NCI-H187 (cell line): Measurements from ENCODE around the gene RASAL1.

Source experiments
- DNase-seq, 2 experiments: peaks; one replicate each; lab custom pipeline; 2025; lab: John Stamatoyannopoulos, UW

RASAL1 gene

GRCh38 chr12:113095405-113095804 is 40.2 kb downstream of the RASAL1 start:
- no peak for DNase-seq

DNA sequence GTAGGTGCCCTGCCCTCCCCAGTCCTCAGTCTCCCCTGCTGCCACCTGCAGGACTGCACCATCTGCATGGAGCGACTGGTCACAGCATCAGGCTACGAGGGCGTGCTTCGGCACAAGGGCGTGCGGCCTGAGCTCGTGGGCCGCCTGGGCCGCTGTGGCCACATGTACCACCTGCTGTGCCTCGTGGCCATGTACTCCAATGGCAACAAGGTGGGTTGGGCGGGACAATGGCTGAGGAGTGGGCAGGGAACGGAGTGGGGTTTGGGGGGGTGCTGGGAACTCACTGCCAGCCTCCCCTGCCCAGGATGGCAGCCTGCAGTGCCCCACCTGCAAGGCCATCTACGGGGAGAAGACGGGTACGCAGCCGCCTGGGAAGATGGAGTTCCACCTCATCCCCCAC is 40.8 kb downstream of the RASAL1 start:
- DNase-seq: no peak

DNA sequence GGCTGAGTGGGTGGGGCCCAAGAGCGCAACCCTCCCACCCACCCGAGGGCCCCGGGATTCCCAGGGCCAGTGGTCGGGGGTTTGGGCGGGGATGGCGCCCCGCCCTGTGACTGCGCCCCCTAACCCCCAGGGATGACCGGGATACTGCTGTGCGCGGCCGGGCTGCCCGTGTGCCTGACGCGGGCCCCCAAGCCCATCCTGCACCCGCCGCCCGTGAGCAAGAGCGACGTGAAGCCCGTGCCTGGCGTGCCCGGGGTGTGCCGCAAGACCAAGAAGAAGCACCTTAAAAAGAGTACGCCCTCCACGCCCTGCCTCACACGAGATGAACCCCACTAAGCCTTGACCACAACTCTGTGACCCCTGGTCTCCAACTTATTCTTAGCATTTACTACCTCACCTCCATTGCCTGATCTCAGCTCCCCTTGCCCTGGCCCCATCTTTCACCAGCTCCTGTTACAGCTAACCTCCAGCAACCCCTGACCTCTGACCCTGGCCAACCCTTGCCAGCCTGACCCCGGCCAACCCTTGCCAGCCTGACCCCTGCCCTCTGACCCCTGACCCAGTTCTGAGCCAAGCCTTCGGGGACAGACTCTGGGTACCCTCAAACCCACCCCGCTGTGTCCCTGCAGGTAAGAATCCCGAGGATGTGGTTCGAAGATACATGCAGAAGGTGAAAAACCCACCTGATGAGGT is 42.0 kb downstream of the RASAL1 start:
- no peak for DNase-seq

DNA sequence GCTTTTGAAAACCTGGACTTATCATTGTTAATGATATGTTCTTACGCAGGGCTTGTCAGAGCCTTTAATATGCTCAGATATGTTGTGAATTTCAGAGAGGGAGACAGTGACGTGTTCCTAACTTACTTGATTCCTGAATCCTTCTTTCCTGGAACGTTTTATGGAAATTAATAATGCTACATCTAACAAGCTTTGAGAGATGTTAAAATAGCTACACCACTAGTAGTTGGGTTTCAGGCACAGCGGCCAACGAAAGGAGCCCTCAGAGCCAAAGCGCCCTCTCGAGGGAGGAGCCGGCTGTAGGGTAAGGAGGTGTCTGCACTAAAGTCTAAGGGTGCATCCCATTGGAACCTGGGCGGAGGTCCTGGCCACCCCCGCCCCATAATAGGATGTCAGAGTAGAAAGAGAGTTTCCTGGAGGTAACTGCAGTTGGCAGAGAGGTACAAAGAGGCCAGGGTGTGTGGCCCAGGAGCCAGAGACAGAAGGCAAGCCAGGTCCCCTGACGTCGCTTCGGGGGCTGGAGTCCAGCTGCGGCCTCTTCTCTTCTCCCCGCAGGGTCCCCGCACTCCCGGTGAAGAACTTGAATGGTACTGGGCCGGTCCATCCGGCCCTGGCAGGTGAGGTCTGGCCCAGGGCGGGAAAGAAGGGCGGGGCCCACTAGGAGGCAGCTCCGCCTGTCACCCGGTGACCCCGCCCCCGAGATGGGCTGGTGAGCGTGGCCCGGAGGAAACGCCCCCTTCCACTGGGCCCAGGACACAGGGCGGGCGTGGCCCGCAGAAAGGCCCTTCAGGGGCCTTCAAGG is 42.8 kb downstream of the RASAL1 start:
- DNase-seq: peak in 1 of 2 experiments; percentile 13

- DNase-seq: no peak
Measured at GRCh38 chr12:113091506-113091905, 44.1 kb downstream of the RASAL1 start.

DNA sequence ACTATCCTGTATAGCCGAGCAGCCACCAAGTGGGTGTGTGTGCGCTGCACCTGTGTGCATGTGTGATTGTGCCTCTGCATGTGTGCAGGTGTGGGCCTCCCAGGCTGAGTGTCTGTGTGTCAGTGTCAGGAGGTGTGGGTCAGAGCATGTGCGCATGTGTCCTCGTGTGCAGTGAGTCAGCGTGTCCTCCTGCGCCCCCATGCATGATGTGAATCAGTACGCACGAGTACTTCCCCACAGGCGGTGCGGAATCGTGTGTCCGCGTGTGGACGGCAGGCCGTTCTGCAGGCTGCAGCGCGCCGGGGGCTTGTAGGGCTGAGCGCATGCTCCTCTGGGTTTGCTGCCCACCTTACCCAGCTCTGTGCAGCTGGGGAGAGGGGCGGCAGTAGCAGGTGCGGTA is 44.8 kb downstream of the RASAL1 start:
- no peak for DNase-seq

- no peak for DNase-seq
Measured at GRCh38 chr12:113089839-113090238, 45.7 kb downstream of the RASAL1 start.

GRCh38 chr12:113088971-113089756 is 46.4 kb downstream of the RASAL1 start:
- no peak for DNase-seq

GRCh38 chr12:113088037-113088436 is 47.5 kb downstream of the RASAL1 start:
- no peak for DNase-seq

- no peak for DNase-seq
Measured at GRCh38 chr12:113087193-113087592, 48.4 kb downstream of the RASAL1 start.

DNA sequence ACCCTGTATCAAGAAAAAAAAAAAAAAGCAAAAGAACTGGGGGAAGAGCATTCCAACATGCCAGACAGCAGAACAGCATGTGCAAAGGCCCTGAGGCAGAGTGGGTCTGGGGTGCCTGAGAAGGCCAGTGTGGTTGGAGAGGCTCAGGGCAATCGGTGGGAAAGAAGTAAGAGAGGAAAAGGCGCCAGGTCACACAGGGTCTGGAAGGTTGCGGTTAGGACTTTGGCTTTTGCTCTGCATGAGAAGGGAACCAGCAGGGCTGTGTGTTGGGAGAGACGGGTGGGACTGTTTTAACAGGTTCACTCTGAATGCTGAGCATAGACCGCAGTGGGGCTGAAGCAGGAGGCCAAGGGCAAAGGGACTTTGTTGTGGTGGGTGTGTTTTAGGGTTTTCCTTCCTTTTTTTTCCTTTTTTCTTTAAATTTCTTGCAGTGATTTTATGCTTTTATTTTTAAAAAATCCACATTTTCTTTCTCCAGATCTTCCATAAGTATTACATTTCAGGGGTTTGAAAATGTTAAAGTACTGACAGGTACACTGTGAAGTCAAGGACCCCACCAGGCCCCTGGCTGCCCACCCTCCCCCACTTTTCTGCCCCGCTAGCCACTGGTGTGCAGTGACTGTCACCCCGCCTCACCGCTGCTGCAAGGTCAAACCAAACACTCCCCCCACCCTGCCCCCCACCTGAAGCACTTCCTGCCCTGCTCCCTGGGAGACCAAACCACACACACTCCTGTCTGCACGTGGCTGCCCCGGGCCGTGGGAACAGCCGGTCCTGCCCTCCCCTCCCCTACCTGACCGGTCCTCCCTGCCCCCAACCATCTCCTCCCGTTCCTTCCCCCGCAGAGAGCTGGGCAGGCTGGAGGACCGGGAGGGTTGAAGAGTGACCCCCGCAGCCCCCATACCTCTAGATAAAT is 49.1 kb downstream of the RASAL1 start:
- no peak for DNase-seq

GRCh38 chr12:113083863-113084435 is 51.6 kb downstream of the RASAL1 start:
- no peak for DNase-seq

DNA sequence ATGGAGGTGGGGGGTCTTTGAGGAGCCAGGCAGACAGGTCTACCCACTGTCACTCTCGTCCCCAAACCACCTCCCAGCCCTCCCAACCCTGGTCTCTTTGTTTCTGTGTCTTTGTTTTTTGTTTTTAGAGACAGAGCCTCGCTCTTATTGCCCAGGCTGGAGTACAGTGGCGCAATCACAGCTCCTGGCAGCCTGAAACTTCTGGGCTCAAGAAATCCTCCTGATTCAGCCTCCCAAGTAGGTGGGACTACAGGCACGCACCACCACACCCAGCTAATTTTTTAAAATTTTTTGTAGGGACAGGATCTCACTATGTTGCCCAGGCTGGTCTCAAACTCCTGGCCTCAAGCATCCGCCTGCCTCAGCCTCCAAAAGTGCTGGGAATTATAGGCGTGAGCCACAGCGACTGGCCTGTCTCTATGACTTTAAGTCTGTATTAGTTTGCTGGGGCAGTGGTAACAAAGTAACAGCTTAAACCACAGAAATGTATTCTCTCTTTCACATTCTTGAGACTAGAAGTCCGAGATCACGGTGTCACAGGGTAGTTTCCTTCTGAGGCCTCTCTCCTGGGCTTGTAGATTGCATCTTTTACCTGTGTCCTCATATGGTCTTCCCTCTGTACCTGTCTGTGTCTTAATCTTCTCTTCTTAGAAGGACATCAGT is 52.9 kb downstream of the RASAL1 start:
- DNase-seq: no peak

- DNase-seq: no peak
Measured at GRCh38 chr12:113081873-113082272, 53.7 kb downstream of the RASAL1 start.

DNA sequence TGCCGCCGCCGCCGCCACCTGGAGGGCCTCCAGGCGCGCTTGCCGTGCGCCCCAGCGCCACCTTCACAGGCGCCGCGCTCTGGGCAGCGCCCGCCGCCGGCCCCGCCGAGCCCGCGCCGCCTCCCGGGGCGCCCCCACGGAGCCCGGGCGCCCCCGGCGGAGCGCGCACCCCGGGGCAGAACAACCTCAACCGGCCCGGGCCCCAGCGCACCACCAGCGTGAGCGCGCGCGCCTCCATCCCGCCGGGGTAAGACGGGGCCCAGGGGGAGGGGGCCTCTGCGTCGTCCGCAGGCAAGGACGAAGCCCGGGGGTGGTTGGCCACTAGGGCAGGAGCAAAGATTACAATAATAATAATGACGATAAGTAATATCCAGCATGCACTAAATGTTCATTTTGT is 57.7 kb downstream of the RASAL1 start:
- DNase-seq: no peak

DNA sequence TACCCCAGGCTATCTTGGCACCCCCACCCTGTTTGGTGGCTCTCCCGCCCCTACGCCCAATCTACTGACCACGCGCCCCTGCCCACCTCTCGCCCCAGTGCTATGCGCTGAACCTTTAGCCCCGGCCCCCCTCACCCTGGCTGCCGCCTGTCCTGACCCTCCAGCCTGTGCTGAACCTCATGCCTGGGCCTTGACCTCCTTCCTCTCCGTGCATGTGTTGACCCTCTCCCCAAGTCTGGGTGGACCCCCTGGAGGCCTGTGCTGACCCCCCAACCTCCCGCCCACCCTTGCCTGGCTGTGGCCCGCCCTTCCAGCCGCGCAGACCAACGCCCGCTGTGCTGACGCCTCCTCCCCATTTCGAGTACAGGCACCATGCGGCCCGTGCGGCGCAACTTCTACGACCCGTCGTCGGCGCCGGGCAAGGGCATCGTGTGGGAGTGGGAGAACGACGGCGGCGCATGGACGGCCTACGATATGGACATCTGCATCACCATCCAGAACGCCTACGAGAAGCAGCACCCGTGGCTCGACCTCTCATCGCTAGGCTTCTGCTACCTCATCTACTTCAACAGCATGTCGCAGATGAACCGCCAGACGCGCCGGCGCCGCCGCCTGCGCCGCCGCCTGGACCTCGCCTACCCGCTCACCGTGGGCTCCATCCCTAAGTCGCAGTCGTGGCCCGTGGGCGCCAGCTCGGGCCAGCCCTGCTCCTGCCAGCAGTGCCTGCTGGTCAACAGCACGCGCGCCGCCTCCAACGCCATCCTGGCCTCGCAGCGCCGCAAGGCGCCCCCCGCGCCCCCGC is 58.3 kb downstream of the RASAL1 start:
- no peak for DNase-seq

GRCh38 chr12:113075137-113075683 is 60.4 kb downstream of the RASAL1 start:
- no peak for DNase-seq

DNA sequence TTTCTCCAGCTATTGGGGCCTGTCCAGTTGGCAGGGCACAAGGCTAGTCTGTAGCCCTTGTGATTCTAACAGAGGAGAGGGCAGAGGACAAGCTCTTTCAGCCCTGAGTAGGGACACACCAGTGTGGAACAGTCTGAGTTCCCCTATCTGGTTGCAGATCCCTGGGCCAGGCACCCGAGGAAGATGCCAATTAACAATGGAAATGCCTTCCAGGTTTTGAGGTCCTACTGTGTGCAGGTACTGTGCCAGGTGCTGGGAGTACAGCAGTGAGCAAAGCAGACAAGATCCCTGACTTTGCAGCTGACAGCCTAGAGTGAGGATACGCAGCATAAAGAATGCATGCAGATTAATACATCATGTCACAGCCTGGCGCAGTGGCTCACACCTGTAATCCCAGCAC is 62.0 kb downstream of the RASAL1 start:
- DNase-seq: no peak

DNA sequence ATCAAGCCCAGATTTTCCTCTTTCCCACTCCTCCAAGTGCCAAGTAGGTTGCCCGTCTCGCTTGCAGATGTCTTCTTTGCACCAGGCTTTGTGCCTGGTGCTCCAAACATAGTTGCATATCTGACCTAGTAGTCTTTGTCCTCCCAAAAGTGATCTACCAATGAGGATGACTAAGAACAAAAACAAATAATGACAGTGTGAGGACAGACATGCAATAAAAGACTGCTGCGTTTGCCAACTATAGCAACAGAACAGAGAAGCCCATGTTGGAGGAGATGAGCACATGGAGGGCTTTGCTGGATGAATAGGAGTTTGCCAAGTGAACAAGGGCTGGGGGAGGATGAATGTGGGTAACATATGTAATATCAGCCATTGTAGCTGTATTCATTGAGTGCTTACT is 63.4 kb downstream of the RASAL1 start:
- no peak for DNase-seq
